ENCODE data around the gene MROH2B.

GRCh38 chr5:40955313-40955712 lies 115.8 kb downstream of the MROH2B start:
- TF ChIP-seq CTCF (IDR thresholded peaks at IDR 0.05), result no peak
- TF ChIP-seq EZH2 (IDR thresholded peaks at IDR 0.05; ENCODE audit: borderline replicate concordance, insufficient read depth, low read depth, low read length, poor library complexity, severe bottlenecking), result no peak
